Measurements from ENCODE around the gene NGB. TPM values are rescaled to one million over a fixed set of nuclear protein-coding genes. Genes with fewer than 3 reads are reported as not detected.

NGB gene
- total RNA-seq, 1 experiment from 2014 or later = not detected

DNA sequence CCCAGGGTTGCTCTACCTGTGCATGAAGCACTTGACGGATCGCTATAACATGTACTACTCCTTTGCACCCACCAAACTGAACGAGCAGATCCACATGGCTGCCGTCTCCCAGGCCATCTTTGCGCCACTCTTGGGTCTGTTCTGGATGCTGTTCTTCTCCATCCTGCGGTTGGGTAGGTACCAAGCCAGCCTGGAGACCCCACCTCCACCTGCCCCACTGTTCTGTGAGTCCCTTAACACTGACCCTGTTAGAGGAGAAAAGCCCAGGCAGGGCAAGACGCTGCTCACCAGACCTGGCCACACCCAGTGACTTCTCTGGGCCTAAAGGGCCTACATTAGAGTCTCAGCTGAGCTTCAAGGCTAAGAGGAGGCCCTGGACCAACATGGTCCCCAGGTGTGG lies 21.7 kb downstream of the NGB start:
- Histone ChIP-seq H3K79me2 (ENCODE audit: insufficient read depth, low read length) (no peaks in the 10 kb centered on the region), H3K4me2 (ENCODE audit: low read length) (no peak overlapping the region), H3K9ac (ENCODE audit: low read length) (no peak overlapping the region), H3K27ac (ENCODE audit: low read depth, low read length) (no peak overlapping the region), H3K9me3 (ENCODE audit: control insufficient read depth in 1 of 2, insufficient read depth in 1 of 2, low read depth in 1 of 2, low read length in 2 of 2) (no peaks in the 10 kb centered on the region), H3K36me3 (ENCODE audit: control insufficient read depth in 1 of 2, insufficient read depth in 2 of 2, low read length in 2 of 2) (no peaks in the 10 kb centered on the region), H4K20me1 (ENCODE audit: insufficient read depth) (no peaks in the 10 kb centered on the region), H3K4me1 (ENCODE audit: control insufficient read depth in 1 of 2, insufficient read depth in 2 of 2, low read length in 2 of 2) (no peaks in the 10 kb centered on the region), H3K27me3 (ENCODE audit: insufficient read depth, low read length) (no peaks in the 10 kb centered on the region), H3K4me3 (replicated peaks in 1 of 2; ENCODE audit: low read depth in 1 of 2, low read length in 2 of 2) (no peak overlapping the region), H2AFZ (ENCODE audit: low read depth, low read length, poor library complexity, severe bottlenecking) (no peak overlapping the region), H3K9me2 (ENCODE audit: insufficient read depth) (no peaks in the 10 kb centered on the region)
- DNase-seq (ENCODE audit: low read depth, low spot score) = no peak
- ChIA-PET CTCF (no interaction called here), POLR2A (no interaction called here), RAD21 (ENCODE audit: low non-redundant PET in 1 of 2, low total read pairs in 2 of 2, uncharacterized antibody in 2 of 2, unreplicated experiment in 2 of 2) (no interaction called here)
- intact Hi-C loops (cut with micrococcal nuclease) = no loop called here
- ATAC-seq = no peak
- no TSS peak for BruUV-seq (replicated peaks)
- TF ChIP-seq JUND (IDR thresholded peaks at IDR 0.05) (no peak), EZH2phosphoT487 (IDR thresholded peaks at IDR 0.05; ENCODE audit: borderline replicate concordance) (no peak), RAD21 (IDR thresholded peaks at IDR 0.05; ENCODE audit: low read depth) (no peak), SRF (IDR thresholded peaks at IDR 0.05; ENCODE audit: low read depth) (no peak), YY1 (IDR thresholded peaks at IDR 0.05; ENCODE audit: extremely low read depth, insufficient replicate concordance, low read depth, low read length) (no peak), POLR2A (IDR thresholded peaks at IDR 0.05; ENCODE audit: borderline replicate concordance, extremely low read depth, insufficient read depth, insufficient read length) (no peak), EZH2 (IDR thresholded peaks at IDR 0.05) (no peak), CBX3 (IDR thresholded peaks at IDR 0.05; ENCODE audit: low read depth) (no peak)
- TF ChIP-seq, protein P1, sequence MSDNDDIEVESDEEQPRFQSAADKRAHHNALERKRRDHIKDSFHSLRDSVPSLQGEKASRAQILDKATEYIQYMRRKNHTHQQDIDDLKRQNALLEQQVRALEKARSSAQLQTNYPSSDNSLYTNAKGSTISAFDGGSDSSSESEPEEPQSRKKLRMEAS (IDR thresholded peaks at IDR 0.05) = no peak
- TF ChIP-seq, protein P2, sequence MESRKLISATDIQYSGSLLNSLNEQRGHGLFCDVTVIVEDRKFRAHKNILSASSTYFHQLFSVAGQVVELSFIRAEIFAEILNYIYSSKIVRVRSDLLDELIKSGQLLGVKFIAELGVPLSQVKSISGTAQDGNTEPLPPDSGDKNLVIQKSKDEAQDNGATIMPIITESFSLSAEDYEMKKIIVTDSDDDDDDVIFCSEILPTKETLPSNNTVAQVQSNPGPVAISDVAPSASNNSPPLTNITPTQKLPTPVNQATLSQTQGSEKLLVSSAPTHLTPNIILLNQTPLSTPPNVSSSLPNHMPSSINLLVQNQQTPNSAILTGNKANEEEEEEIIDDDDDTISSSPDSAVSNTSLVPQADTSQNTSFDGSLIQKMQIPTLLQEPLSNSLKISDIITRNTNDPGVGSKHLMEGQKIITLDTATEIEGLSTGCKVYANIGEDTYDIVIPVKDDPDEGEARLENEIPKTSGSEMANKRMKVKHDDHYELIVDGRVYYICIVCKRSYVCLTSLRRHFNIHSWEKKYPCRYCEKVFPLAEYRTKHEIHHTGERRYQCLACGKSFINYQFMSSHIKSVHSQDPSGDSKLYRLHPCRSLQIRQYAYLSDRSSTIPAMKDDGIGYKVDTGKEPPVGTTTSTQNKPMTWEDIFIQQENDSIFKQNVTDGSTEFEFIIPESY (IDR thresholded peaks at IDR 0.05; ENCODE audit: extremely low read depth, insufficient replicate concordance, low read length) = no peak
- TF ChIP-seq, protein P3, sequence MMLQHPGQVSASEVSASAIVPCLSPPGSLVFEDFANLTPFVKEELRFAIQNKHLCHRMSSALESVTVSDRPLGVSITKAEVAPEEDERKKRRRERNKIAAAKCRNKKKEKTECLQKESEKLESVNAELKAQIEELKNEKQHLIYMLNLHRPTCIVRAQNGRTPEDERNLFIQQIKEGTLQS (IDR thresholded peaks at IDR 0.05) = no peak

Measured in HCT116 (cell line).